ENCODE measurements around the gene ARHGEF40. TPM values are rescaled to one million over a fixed set of nuclear protein-coding genes. Genes with fewer than 3 reads are reported as not detected.

ARHGEF40 gene
- total RNA-seq, 1 experiment from 2014 or later, result 74.2 TPM

GRCh38 chr14:21069388-21070082 is 569 bp upstream of the ARHGEF40 start (continued):
- TF ChIP-seq AFF4 (CRISPR knock-in tag; IDR thresholded peaks at IDR 0.05; ENCODE audit: borderline replicate concordance) (no peak), GABPB1 (CRISPR knock-in tag; IDR thresholded peaks at IDR 0.05) (peak; percentile 33; the same call in 1 of the 2 replicates), JUN (CRISPR knock-in tag; IDR thresholded peaks at IDR 0.05) (no peak), HMGA2 (CRISPR knock-in tag; IDR thresholded peaks at IDR 0.05) (0 out of 2 replicates have a peak, but pooled peaks have one; percentile 15), ZNF232 (CRISPR knock-in tag; IDR thresholded peaks at IDR 0.05) (0 out of 2 replicates have a peak, but pooled peaks have one; percentile 56), JAZF1 (CRISPR knock-in tag; IDR thresholded peaks at IDR 0.05) (no peak), ZMAT4 (CRISPR knock-in tag; IDR thresholded peaks at IDR 0.05) (no peak), USF1 (CRISPR knock-in tag; IDR thresholded peaks at IDR 0.05) (no peak), ERG (CRISPR knock-in tag; IDR thresholded peaks at IDR 0.05) (no peak), NR1H2 (CRISPR knock-in tag; IDR thresholded peaks at IDR 0.05) (no peak), FOXK1 (CRISPR knock-in tag; IDR thresholded peaks at IDR 0.05) (0 out of 2 replicates have a peak, but pooled peaks have one; percentile 1), OVOL2 (CRISPR knock-in tag; IDR thresholded peaks at IDR 0.05; ENCODE audit: borderline replicate concordance) (no peak), E2F5 (CRISPR knock-in tag; IDR thresholded peaks at IDR 0.05) (peak; percentile 11; the same call in 1 of the 2 replicates), ZNF512 (CRISPR knock-in tag; IDR thresholded peaks at IDR 0.05; ENCODE audit: borderline replicate concordance) (no peak)

GRCh38 chr14:21070610-21071224 is 613 bp downstream of the ARHGEF40 start:
- Mint-ChIP-seq H3K27me3 (ENCODE audit: low read depth) (peaks cover 4% of the 10 kb centered on the region; the same call in 1 of the 2 replicates), H3K4me3 (peak overlapping the region; percentile 89), H3K36me3 (peaks cover 21% of the 10 kb centered on the region), H3K4me1 (peaks cover 33% of the 10 kb centered on the region), H3K9me3 (no peaks in the 10 kb centered on the region), H3K27ac (peak overlapping the region; percentile 80)
- ChIA-PET CTCF (interaction anchor here (0.5 to 4.6 kb wide), 25 partner anchors 9 to 649 kb away, joined by 3 to 165 read pairs (median 12); partner anchors contain the start of genes SLC39A2, TMEM253 and ZNF219), POLR2A (interaction anchor here (0.5 to 3.0 kb wide), 17 partner anchors 11 to 728 kb away, joined by 3 to 74 read pairs (median 7); partner anchors contain the start of genes PARP2 and TMEM253)
- DNase-seq (ENCODE audit: low spot score) (peak; percentile 73), ATAC-seq (peak; percentile 34)
- TF ChIP-seq FOXP4 (CRISPR knock-in tag; IDR thresholded peaks at IDR 0.05), result peak; percentile 5; the same call in 1 of the 2 replicates
- TF ChIP-seq ELF4 (CRISPR knock-in tag; IDR thresholded peaks at IDR 0.05; ENCODE audit: low read depth), result no peak
- 0 out of 2 replicates have a peak, but pooled peaks have one; percentile 25 for TF ChIP-seq GABPB1 (CRISPR knock-in tag; IDR thresholded peaks at IDR 0.05)
- TF ChIP-seq PREB (CRISPR knock-in tag; IDR thresholded peaks at IDR 0.05; ENCODE audit: borderline replicate concordance), result 0 out of 2 replicates have a peak, but pooled peaks have one; percentile 32
- TF ChIP-seq E2F5 (CRISPR knock-in tag; IDR thresholded peaks at IDR 0.05), result no peak
- no peak for TF ChIP-seq E2F4 (CRISPR knock-in tag; IDR thresholded peaks at IDR 0.05; ENCODE audit: borderline replicate concordance, low read depth)

Measured in WTC11 (cell line).